Kidney (tissue), 14 donors: Measurements from ENCODE around the gene RPP21. TPM values are rescaled to one million over a fixed set of nuclear protein-coding genes. Genes with fewer than 3 reads are reported as not detected.

ENCODE experiments used
- DNase-seq, 5 donors: peaks; one replicate each; pipeline ENCODE4 v3.0.0-alpha.2; 2013 to 2020
- FAIRE-seq: peaks from 2 replicates; lab custom pipeline; 2012; peaks lifted over from hg19 to GRCh38; lab: Jason Lieb, UNC
- H3K27ac ChIP-seq, 2 donors: one replicate each; pipeline ENCODE4 v1.7.0; 2013; ENCODE audit warnings: low read depth in 2 of 2, low read length in 2 of 2, inconsistent platforms in 1 of 2
- H3K27me3 ChIP-seq: one replicate; pipeline ENCODE4 v1.7.1; 2013; ENCODE audit warnings: low read length, inconsistent platforms; ENCODE audit not compliant: control insufficient read depth, insufficient read depth
- H3K36me3 ChIP-seq, 3 donors: one replicate each; pipeline versions ENCODE4 v1.7.0 to v1.7.1; 2013; ENCODE audit warnings: low read length in 3 of 3, control low read depth in 1 of 3, inconsistent platforms in 1 of 3; ENCODE audit not compliant: insufficient read depth in 3 of 3, control insufficient read depth in 2 of 3
- H3K4me1 ChIP-seq, 3 donors: one replicate each; pipeline versions ENCODE4 v1.7.0 to v1.7.1; 2013; ENCODE audit warnings: low read length in 3 of 3, inconsistent platforms in 1 of 3, low read depth in 1 of 3; ENCODE audit not compliant: control insufficient read depth in 2 of 3, insufficient read depth in 2 of 3
- H3K4me3 ChIP-seq, 3 donors: one replicate each; pipeline versions ENCODE4 v1.7.0 to v1.8.1; 2013; ENCODE audit warnings: low read length in 3 of 3, control low read depth in 1 of 3, inconsistent platforms in 1 of 3
- H3K9ac ChIP-seq, 3 donors: one replicate each; pipeline versions ENCODE4 v1.7.0 to v1.7.1; 2013; ENCODE audit warnings: low read length in 3 of 3, control low read depth in 1 of 3, inconsistent platforms in 1 of 3
- H3K9me3 ChIP-seq, 3 donors: one replicate each; pipeline versions ENCODE4 v1.7.0 to v1.7.1; 2013; ENCODE audit warnings: low read length in 3 of 3, control low read depth in 1 of 3, inconsistent platforms in 1 of 3; ENCODE audit not compliant: control insufficient read depth in 2 of 3, insufficient read depth in 1 of 3
- CTCF ChIP-seq: IDR thresholded peaks from 3 replicates; pipeline ENCODE4 v1.5.1; 2012; ENCODE audit warnings: mild to moderate bottlenecking, moderate library complexity, borderline replicate concordance; ENCODE audit not compliant: insufficient read depth; ENCODE audit errors: extremely low read depth
- intact Hi-C: fragments of 100-400 bp; cut with DNase I; formaldehyde crosslinking; loops from one replicate; pipeline ENCODE4 v1.11.1; 2022
- polyA plus RNA-seq: library from polyadenylated mRNA; stranded (reverse); fragments of 350-450 nt; fragmentation: Illumina TruSeq; extraction: RNeasy Lipid Tissue Mini Kit (QIAGEN cat#74804); gene quantifications from one replicate; pipeline ENCODE4 v1.2.3, GENCODE V29; 2014; ENCODE audit warnings: low read depth, low replicate concordance; ENCODE audit not compliant: insufficient read depth
- total RNA-seq: library from RNA; stranded (reverse); fragmentation: NEBNext Ultra II Directional; extraction: Animal tissue kit (Norgen Biotek cat#: 25700); gene quantifications from one replicate; pipeline ENCODE4 v1.2.1, GENCODE V29; 2021
- donor health status: control.
- donor health status: control.
- donor health status: control.
- donor health status: control.
- donor health status: control.
- donor health status: DM: yes; HTN: yes; CAD: no.
- donor health status: Normal renal cell carcinoma (clear cell type).

RPP21 gene
- total and polyA plus RNA-seq, 2 donors from 2014 or later = 34.5 to 73.9 TPM

GRCh38 chr6:30328397-30328796, 16.6 kb upstream of the RPP21 start:
- Histone ChIP-seq H3K4me3 (no peak overlapping the region), H3K9ac (no peak overlapping the region), H3K27me3 (no peaks in the 10 kb centered on the region), H3K36me3 (peaks cover 0 to 11% (median 9%) of the 10 kb centered on the region in 3 donors), H3K27ac (no peak overlapping the region), H3K4me1 (peaks cover 0 to 18% (median 0%) of the 10 kb centered on the region in 3 donors), H3K9me3 (no peaks in the 10 kb centered on the region)
- FAIRE-seq (no peak), DNase-seq (no peak)
- intact Hi-C loops = no loop called here
- no peak for TF ChIP-seq CTCF

- H3K4me3 ChIP-seq = no peak overlapping the region
- DNase-seq = no peak
- H3K27me3 ChIP-seq = no peaks in the 10 kb centered on the region
- TF ChIP-seq CTCF = no peak
- no peak for FAIRE-seq
- H3K9ac ChIP-seq = no peak overlapping the region
- no peaks in the 10 kb centered on the region for H3K9me3 ChIP-seq
- intact Hi-C loops = no loop called here
- H3K27ac ChIP-seq = no peak overlapping the region
- peaks cover 0 to 18% (median 0%) of the 10 kb centered on the region in 3 donors for H3K4me1 ChIP-seq
- peaks cover 0 to 15% (median 11%) of the 10 kb centered on the region in 3 donors for H3K36me3 ChIP-seq
Measured at GRCh38 chr6:30329331-30329730, 15.6 kb upstream of the RPP21 start.

- no peak for TF ChIP-seq CTCF
- no peaks in the 10 kb centered on the region for H3K9me3 ChIP-seq
- peaks cover 5 to 29% (median 27%) of the 10 kb centered on the region in 3 donors for H3K36me3 ChIP-seq
- intact Hi-C loops = no loop called here
- no peak for DNase-seq
- no peak for FAIRE-seq
- peaks cover 0 to 7% (median 0%) of the 10 kb centered on the region in 3 donors for H3K4me1 ChIP-seq
- no peak overlapping the region for H3K4me3 ChIP-seq
- no peak overlapping the region for H3K9ac ChIP-seq
- H3K27ac ChIP-seq = no peak overlapping the region
- H3K27me3 ChIP-seq = no peaks in the 10 kb centered on the region
Measured at GRCh38 chr6:30331981-30332380, 13.0 kb upstream of the RPP21 start.
